T1000 (cell line): Measurements from ENCODE around the gene AGBL1.
A peak's percentile ranks its signal among the peaks of the same experiment; 100 is the strongest.

Source experiments
- DNase-seq: peaks from one replicate; lab custom pipeline; 2025; ENCODE audit warnings: mixed read lengths; lab: John Stamatoyannopoulos, UW

The AGBL1 gene

GRCh38 chr15:86591158-86591557 is 511.5 kb downstream of the AGBL1 start:
- no peak for DNase-seq

GRCh38 chr15:86591994-86592735 is 512.5 kb downstream of the AGBL1 start:
- no peak for DNase-seq

GRCh38 chr15:86595741-86596140 is 516.1 kb downstream of the AGBL1 start:
- peak; percentile 45 for DNase-seq

- DNase-seq: no peak
These were observed 523.8 kb downstream of the AGBL1 start for GRCh38 chr15:86603466-86603865.

GRCh38 chr15:86608461-86609205 is 529.0 kb downstream of the AGBL1 start:
- no peak for DNase-seq

GRCh38 chr15:86609275-86609674 is 529.6 kb downstream of the AGBL1 start:
- no peak for DNase-seq

GRCh38 chr15:86610038-86610437 is 530.4 kb downstream of the AGBL1 start:
- no peak for DNase-seq

- no peak for DNase-seq
These were observed 531.9 kb downstream of the AGBL1 start for GRCh38 chr15:86611417-86612040.

- DNase-seq: no peak
These were observed 535.7 kb downstream of the AGBL1 start for GRCh38 chr15:86615411-86615810.

- no peak for DNase-seq
These were observed 536.1 kb downstream of the AGBL1 start for GRCh38 chr15:86615816-86616215.

GRCh38 chr15:86616771-86617170 is 537.1 kb downstream of the AGBL1 start:
- no peak for DNase-seq

- no peak for DNase-seq
These were observed 540.5 kb downstream of the AGBL1 start for GRCh38 chr15:86620157-86620556.

GRCh38 chr15:86620641-86621349 is 541.1 kb downstream of the AGBL1 start:
- DNase-seq: no peak

GRCh38 chr15:86623236-86623635 is 543.6 kb downstream of the AGBL1 start:
- DNase-seq: no peak

- peak; percentile 83 for DNase-seq
These were observed 544.8 kb downstream of the AGBL1 start for GRCh38 chr15:86624261-86625036.

- DNase-seq: no peak
These were observed 550.0 kb downstream of the AGBL1 start for GRCh38 chr15:86629409-86630356.

GRCh38 chr15:86630946-86631345 is 551.3 kb downstream of the AGBL1 start:
- no peak for DNase-seq

GRCh38 chr15:86634146-86634545 is 554.5 kb downstream of the AGBL1 start:
- no peak for DNase-seq

GRCh38 chr15:86634992-86635638 is 555.4 kb downstream of the AGBL1 start:
- DNase-seq: no peak

GRCh38 chr15:86644339-86644738 is 564.7 kb downstream of the AGBL1 start:
- DNase-seq: no peak
